ENCODE results near the gene CFAP90.

CFAP90 gene

GRCh38 chr5:7815892-7816534, 34.9 kb downstream of the CFAP90 start:
- DNase-seq, result peak; percentile 47 to 60

DNA sequence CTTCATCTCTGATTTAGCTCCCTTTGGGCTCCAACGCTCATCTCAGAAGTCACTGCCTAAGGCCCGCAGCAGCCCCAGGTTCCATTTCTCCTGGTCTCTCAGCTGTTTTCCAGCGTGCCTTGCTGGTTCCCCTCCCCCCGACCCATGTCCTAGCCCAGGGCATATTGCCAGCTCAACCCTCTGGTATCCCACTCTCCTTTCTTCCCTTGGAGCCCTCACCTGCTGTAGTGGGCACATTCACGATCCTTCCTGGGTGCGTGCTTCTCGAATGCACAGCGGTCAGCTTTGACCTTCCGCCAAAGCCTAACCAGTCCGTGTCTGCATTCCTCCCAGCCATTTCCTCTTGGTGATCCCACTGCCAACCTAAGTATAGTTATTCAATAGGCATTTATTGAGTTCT, 36.1 kb downstream of the CFAP90 start:
- no peak for DNase-seq

- DNase-seq, result no peak
These were observed 37.4 kb downstream of the CFAP90 start for GRCh38 chr5:7813576-7813975.

DNA sequence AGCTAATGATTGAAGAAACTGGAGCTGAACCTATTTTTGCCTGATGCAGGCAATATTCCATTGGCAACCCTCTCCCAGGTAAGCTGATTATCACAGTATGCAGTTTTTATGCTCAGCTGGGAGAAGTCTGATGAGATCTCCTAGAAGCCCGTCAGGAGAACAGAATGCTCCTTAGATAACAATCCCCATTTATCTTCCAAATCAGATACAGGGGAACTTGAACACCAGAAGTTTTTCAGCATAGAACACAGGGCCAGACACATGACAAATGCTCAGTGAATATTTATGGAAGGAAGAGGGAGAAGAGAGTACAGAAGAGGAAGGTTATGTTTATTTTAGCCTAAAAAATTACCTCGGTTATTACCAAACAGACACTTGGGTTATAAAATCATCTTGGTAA, 37.9 kb downstream of the CFAP90 start:
- no peak for DNase-seq

DNA sequence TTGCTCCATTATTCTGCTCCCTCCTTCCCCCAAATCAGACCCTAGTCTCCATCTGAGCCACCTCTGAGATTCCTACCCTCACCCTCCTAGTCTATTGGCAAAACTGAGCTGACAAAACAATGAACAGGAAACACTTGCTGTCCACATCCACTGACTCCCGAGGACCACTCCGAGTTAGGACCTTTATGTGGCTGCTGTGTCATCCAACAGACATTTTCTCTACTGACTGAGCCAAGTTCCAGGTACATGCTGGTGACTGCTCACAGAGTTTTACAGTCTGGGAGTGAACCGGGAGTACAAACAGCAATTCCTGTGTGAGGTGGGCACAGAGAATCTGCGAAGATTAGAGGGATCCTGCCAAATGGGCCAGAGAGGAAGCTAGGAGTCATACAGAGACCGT, 39.2 kb downstream of the CFAP90 start:
- DNase-seq, result no peak

DNA sequence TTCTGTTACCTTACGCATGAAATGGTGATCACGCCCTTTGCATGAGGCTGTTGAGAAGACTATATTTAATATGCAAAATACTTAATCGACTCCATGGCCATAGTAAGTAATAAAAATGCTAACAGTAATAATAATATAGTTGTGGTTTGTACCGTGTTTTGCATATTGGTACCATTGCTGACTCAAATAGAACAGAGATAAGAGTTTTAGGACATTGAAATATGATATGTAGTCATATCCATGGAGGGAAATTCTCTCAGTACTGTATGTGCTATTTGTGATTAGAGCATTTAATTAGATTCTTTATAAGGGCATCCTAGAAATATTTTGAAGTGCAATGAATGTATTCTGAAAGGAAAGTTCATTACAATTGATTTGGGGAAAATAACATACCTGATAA, 41.9 kb downstream of the CFAP90 start:
- no peak for DNase-seq

DNA sequence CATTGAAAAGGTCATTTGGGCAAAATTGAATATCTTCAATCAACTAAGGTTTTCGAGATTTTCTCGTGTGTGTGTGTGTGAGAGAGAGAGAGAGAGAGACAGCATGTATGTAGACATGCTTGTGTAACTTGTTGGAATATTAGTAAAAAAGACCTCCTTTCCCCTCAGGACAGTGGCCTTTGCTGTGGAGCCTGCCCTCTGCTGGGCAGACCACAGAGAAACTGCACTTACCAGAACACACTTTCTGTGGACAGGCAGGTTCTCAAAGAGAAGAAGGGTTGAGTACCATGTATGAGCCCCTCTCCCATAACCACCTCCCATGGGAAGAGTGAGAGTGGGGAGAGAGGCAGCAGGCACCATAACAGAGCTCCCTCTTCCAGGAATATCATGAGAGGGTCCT, 45.6 kb downstream of the CFAP90 start:
- DNase-seq, result no peak

- DNase-seq, result no peak
These were observed 47.0 kb downstream of the CFAP90 start for GRCh38 chr5:7803937-7804336.

GRCh38 chr5:7802855-7803254, 48.1 kb downstream of the CFAP90 start:
- peak in 1 of 2 donors; percentile 8 for DNase-seq

GRCh38 chr5:7801891-7802614, 48.9 kb downstream of the CFAP90 start:
- DNase-seq, result no peak

DNA sequence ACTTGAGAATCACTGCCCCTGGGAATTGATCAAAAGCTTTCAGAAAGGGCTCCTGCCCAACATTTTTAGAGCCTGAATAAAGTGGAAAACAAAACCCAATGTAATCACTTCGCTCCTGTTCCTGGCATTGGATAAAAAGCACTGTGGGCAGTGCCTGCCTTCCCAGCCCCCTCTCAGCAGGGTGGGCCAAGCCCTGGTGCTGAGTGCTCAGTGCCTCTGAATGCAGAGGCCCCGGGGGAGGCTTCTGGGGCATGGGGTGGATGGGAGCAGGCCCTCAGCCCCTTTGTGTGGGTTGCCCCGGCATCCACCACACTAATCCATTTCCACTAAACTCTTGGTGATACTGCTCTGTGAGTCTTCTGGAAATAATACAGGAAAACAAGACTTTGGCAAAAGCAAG, 55.6 kb downstream of the CFAP90 start:
- no peak for DNase-seq

GRCh38 chr5:7794823-7795222, 56.1 kb downstream of the CFAP90 start:
- no peak for DNase-seq

- no peak for DNase-seq
These were observed 56.6 kb downstream of the CFAP90 start for GRCh38 chr5:7794311-7794710.

GRCh38 chr5:7793895-7794294, 57.0 kb downstream of the CFAP90 start:
- DNase-seq, result no peak

GRCh38 chr5:7789567-7789966, 61.4 kb downstream of the CFAP90 start:
- DNase-seq, result no peak

GRCh38 chr5:7787770-7788169, 63.2 kb downstream of the CFAP90 start:
- no peak for DNase-seq

GRCh38 chr5:7784683-7785380, 66.1 kb downstream of the CFAP90 start:
- no peak for DNase-seq

- no peak for DNase-seq
These were observed 69.0 kb downstream of the CFAP90 start for GRCh38 chr5:7781899-7782298.

All from bone marrow (tissue), 2 donors.